Body of pancreas (tissue), 4 donors: Measurements from ENCODE around the gene CIAO2A.

Experiments
- CTCF ChIP-seq, 7 experiments: fragments of 450-650 bp in 4 of 7; fragments of 200-600 bp in 3 of 7; sonication (generic) in 3 of 7; IDR thresholded peaks; one replicate each; pipeline ENCODE4 v1.5.1; 2016 to 2019; ENCODE audit warnings: antibody characterized with exemption in 7 of 7
- POLR2A ChIP-seq, 3 donors: fragments of 450-650 bp; IDR thresholded peaks; one replicate each; pipeline ENCODE4 v1.6.1; 2016; ENCODE audit warnings: antibody characterized with exemption in 3 of 3, mild to moderate bottlenecking in 2 of 3

- TF ChIP-seq CTCF (IDR thresholded peaks at IDR 0.05) (no peak), POLR2A (IDR thresholded peaks at IDR 0.05) (no peak)
Observed at GRCh38 chr15:64107337-64107736, 13.7 kb upstream of the CIAO2A start.
